Loucy (cell line): ENCODE data around the gene BEGAIN.

Experiments
- H2AFZ ChIP-seq: fragments of 200-600 bp; sonication (generic); 2 replicates; pipeline ENCODE4 v1.6.0; 2016; ENCODE audit warnings: antibody characterized with exemption, mild to moderate bottlenecking, low read length, moderate library complexity
- H3F3A ChIP-seq: fragments of 200-600 bp; 2 replicates; pipeline ENCODE4 v1.6.0; 2016; ENCODE audit warnings: antibody characterized with exemption, low read depth, mild to moderate bottlenecking
- H3K27me3 ChIP-seq: fragments of 200-600 bp; sonication (generic); 2 replicates; pipeline ENCODE4 v1.6.1; 2014; ENCODE audit warnings: low read length, mild to moderate bottlenecking; ENCODE audit not compliant: insufficient read depth, poor library complexity, severe bottlenecking
- H3K36me3 ChIP-seq: fragments of 200-600 bp; sonication (generic); 2 replicates; pipeline ENCODE4 v1.6.1; 2016; ENCODE audit warnings: low read length; ENCODE audit not compliant: insufficient read depth
- H3K4me1 ChIP-seq: fragments of 200-600 bp; sonication (generic); 2 replicates; pipeline ENCODE4 v1.5.1; 2014; ENCODE audit warnings: low read length, mild to moderate bottlenecking; ENCODE audit not compliant: insufficient read depth, poor library complexity, severe bottlenecking
- H3K4me2 ChIP-seq: fragments of 200-600 bp; sonication (generic); 2 replicates; pipeline ENCODE4 v1.6.0; 2014; ENCODE audit warnings: antibody characterized with exemption, low read length, low read depth, mild to moderate bottlenecking; ENCODE audit not compliant: poor library complexity, severe bottlenecking
- H3K4me3 ChIP-seq: fragments of 200-600 bp; sonication (generic); 2 replicates; pipeline ENCODE4 v1.5.1; 2014; ENCODE audit warnings: low read length, mild to moderate bottlenecking, mixed read lengths; ENCODE audit not compliant: poor library complexity, severe bottlenecking
- H3K79me2 ChIP-seq: fragments of 200-600 bp; sonication (generic); 2 replicates; pipeline ENCODE4 v1.6.1; 2014; ENCODE audit warnings: low read length; ENCODE audit not compliant: insufficient read depth
- H3K9ac ChIP-seq: fragments of 200-600 bp; sonication (generic); 2 replicates; pipeline ENCODE4 v1.6.0; 2014; ENCODE audit warnings: mild to moderate bottlenecking, low read depth, low read length, moderate library complexity; ENCODE audit not compliant: poor library complexity, severe bottlenecking
- H3K9me2 ChIP-seq: fragments of 200-600 bp; sonication (generic); replicated peaks from 2 replicates; pipeline ENCODE4 v1.6.1; 2016; ENCODE audit warnings: low read depth, low read length, mixed read lengths
- H3K9me3 ChIP-seq: fragments of 200-600 bp; sonication (generic); 2 replicates; pipeline ENCODE4 v1.6.1; 2014; ENCODE audit warnings: mild to moderate bottlenecking, antibody characterized with exemption, low read length, low read depth; ENCODE audit not compliant: insufficient read depth
- H4K20me1 ChIP-seq: fragments of 200-600 bp; sonication (generic); 2 replicates; pipeline ENCODE4 v1.6.0; 2014; ENCODE audit warnings: antibody characterized with exemption, low read length, mild to moderate bottlenecking; ENCODE audit not compliant: insufficient read depth, poor library complexity, severe bottlenecking
- EZH2phosphoT487 ChIP-seq: fragments of 200-600 bp; IDR thresholded peaks from 2 replicates; pipeline ENCODE4 v1.6.1; 2018; ENCODE audit warnings: antibody characterized with exemption, mild to moderate bottlenecking, moderate library complexity, borderline replicate concordance
- TF ChIP-seq, protein P1 (sequence below): fragments of 200-600 bp; sonication (generic); conservative IDR thresholded peaks from 2 replicates; pipeline ENCODE4 v1.5.1; 2014; ENCODE audit warnings: mild to moderate bottlenecking, antibody characterized with exemption, low read length

Gene BEGAIN

DNA sequence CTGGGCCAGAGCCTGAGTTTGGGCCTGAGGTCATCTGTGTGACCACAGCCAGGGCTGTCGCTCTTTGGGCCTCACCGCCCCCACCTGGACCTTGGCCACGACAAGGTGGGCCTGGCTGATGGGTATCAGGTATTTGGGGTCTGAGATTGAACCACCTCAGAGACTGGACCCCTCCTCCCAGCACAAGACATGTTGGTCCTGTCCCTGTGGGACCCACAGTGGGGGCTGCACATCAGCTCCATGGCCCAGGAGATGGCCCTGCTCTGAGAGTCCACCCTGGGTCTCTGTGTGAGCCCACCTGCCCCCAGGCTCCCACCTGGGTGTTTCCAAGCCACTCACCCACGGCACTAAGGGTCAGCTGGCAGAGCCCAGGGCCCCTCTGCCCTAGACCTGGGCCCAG is 20.6 kb downstream of the BEGAIN start:
- H3K4me1 ChIP-seq, result peaks cover 26% of the 10 kb centered on the region
- no peaks in the 10 kb centered on the region for H3K36me3 ChIP-seq
- H3K9me2 ChIP-seq, result no peaks in the 10 kb centered on the region
- H4K20me1 ChIP-seq, result no peaks in the 10 kb centered on the region
- H3K9ac ChIP-seq, result peak overlapping the region; percentile 63
- peak overlapping the region; percentile 70 for H3K4me3 ChIP-seq
- H3K4me2 ChIP-seq, result peak overlapping the region; percentile 72
- no peak overlapping the region for H2AFZ ChIP-seq
- H3K79me2 ChIP-seq, result peaks cover 8% of the 10 kb centered on the region; the same call in 1 of the 2 replicates
- TF ChIP-seq EZH2phosphoT487, result no peak
- TF ChIP-seq, protein P1, sequence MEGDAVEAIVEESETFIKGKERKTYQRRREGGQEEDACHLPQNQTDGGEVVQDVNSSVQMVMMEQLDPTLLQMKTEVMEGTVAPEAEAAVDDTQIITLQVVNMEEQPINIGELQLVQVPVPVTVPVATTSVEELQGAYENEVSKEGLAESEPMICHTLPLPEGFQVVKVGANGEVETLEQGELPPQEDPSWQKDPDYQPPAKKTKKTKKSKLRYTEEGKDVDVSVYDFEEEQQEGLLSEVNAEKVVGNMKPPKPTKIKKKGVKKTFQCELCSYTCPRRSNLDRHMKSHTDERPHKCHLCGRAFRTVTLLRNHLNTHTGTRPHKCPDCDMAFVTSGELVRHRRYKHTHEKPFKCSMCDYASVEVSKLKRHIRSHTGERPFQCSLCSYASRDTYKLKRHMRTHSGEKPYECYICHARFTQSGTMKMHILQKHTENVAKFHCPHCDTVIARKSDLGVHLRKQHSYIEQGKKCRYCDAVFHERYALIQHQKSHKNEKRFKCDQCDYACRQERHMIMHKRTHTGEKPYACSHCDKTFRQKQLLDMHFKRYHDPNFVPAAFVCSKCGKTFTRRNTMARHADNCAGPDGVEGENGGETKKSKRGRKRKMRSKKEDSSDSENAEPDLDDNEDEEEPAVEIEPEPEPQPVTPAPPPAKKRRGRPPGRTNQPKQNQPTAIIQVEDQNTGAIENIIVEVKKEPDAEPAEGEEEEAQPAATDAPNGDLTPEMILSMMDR, result no peak
- peaks cover 2% of the 10 kb centered on the region; the same call in 1 of the 2 replicates for H3F3A ChIP-seq
- H3K27me3 ChIP-seq, result peaks cover 7% of the 10 kb centered on the region
- no peaks in the 10 kb centered on the region for H3K9me3 ChIP-seq

DNA sequence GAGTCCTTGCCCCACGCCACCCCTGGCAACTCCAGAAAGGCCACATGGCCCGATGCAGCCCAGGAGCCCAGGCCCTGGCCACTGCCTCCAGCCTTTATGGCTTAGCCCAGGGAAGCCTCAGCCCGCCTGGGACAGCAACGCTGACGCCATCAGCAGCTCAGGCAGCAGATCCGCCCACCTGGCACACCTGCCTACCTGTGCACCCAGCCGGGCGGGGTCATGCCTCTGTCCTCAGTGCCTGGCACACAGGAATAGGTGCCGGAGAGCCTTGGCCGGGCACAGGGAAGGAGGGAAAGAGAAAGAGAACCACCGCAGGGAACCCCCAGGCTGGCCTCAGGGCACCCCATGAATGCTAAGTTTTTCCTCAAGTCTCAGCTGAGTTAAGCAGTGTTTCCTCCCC is 21.1 kb downstream of the BEGAIN start:
- Histone ChIP-seq H3F3A (peaks cover 2% of the 10 kb centered on the region; the same call in 1 of the 2 replicates), H3K4me2 (peak overlapping the region; percentile 72), H3K9ac (peak overlapping the region; percentile 63), H3K36me3 (no peaks in the 10 kb centered on the region), H3K4me3 (peak overlapping the region; percentile 70), H3K9me2 (no peaks in the 10 kb centered on the region), H3K27me3 (peaks cover 7% of the 10 kb centered on the region), H4K20me1 (no peaks in the 10 kb centered on the region), H3K9me3 (no peaks in the 10 kb centered on the region), H2AFZ (no peak overlapping the region), H3K4me1 (peaks cover 21% of the 10 kb centered on the region), H3K79me2 (peaks cover 8% of the 10 kb centered on the region; the same call in 1 of the 2 replicates)
- TF ChIP-seq, protein P1, result no peak
- no peak for TF ChIP-seq EZH2phosphoT487

DNA sequence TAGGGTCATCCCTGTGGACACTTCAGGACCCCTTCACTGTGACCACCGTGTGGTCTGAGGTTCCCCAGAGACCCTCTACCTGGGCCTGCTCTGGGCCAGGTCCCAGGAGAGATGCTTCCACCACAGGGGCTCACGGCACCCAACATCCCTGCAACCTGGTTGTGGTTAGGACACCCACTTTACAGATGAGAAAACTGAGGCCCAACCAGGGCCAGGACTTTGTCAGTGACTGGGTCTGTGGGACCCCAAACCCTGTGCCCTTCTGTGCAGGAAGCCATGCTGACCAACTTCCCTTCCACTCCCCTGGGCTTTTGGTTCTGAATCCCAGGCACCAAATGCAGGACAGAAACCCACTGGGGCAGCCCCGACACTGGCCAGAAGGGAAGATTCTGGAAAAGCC is 21.6 kb downstream of the BEGAIN start:
- no peak overlapping the region for H3K9ac ChIP-seq
- no peaks in the 10 kb centered on the region for H3K36me3 ChIP-seq
- no peaks in the 10 kb centered on the region for H3K9me3 ChIP-seq
- H3K4me2 ChIP-seq, result no peak overlapping the region
- no peaks in the 10 kb centered on the region for H4K20me1 ChIP-seq
- H3K4me3 ChIP-seq, result no peak overlapping the region
- peaks cover 20% of the 10 kb centered on the region for H3K4me1 ChIP-seq
- H3K27me3 ChIP-seq, result peaks cover 7% of the 10 kb centered on the region
- no peaks in the 10 kb centered on the region for H3K9me2 ChIP-seq
- no peak overlapping the region for H2AFZ ChIP-seq
- peaks cover 8% of the 10 kb centered on the region; the same call in 1 of the 2 replicates for H3K79me2 ChIP-seq
- peaks cover 2% of the 10 kb centered on the region; the same call in 1 of the 2 replicates for H3F3A ChIP-seq
- TF ChIP-seq, protein P1, result no peak
- no peak for TF ChIP-seq EZH2phosphoT487
